MM.1S (cell line): ENCODE data around the gene RRP36.

ENCODE experiments used
- DNase-seq: peaks from one replicate; pipeline ENCODE4 v3.0.0-alpha.2; 2015
- H2AFZ ChIP-seq: fragments of 300-600 bp; sonication (generic); 2 replicates; pipeline ENCODE4 v1.6.0; 2016; ENCODE audit warnings: antibody characterized with exemption, low read length
- H3F3A ChIP-seq: fragments of 300-600 bp; sonication (generic); 2 replicates; pipeline ENCODE4 v1.6.1; 2016; ENCODE audit warnings: mild to moderate bottlenecking, antibody characterized with exemption, low read length, moderate library complexity, mixed read lengths; ENCODE audit not compliant: insufficient read depth
- H3K27ac ChIP-seq: fragments of 300-600 bp; sonication (generic); 2 replicates; pipeline ENCODE4 v1.5.1; 2016; ENCODE audit warnings: mild to moderate bottlenecking, low read length
- H3K27me3 ChIP-seq: fragments of 300-600 bp; sonication (generic); replicated peaks from 2 replicates; pipeline ENCODE4 v1.6.0; 2016; ENCODE audit warnings: low read length; ENCODE audit not compliant: insufficient read depth
- H3K36me3 ChIP-seq: fragments of 300-600 bp; sonication (generic); replicated peaks from 2 replicates; pipeline ENCODE4 v1.6.1; 2016; ENCODE audit warnings: mild to moderate bottlenecking, low read length, mixed read lengths; ENCODE audit not compliant: insufficient read depth
- H3K4me1 ChIP-seq: fragments of 300-600 bp; sonication (generic); 2 replicates; pipeline ENCODE4 v1.6.1; 2016; ENCODE audit warnings: low read length, mixed read lengths
- H3K4me2 ChIP-seq: fragments of 300-600 bp; sonication (generic); 2 replicates; pipeline ENCODE4 v1.6.0; 2016; ENCODE audit warnings: low read depth, low read length
- H3K4me3 ChIP-seq: fragments of 300-600 bp; sonication (generic); 2 replicates; pipeline ENCODE4 v1.5.1; 2016; ENCODE audit warnings: low read length, mixed read lengths
- H3K79me2 ChIP-seq: fragments of 300-600 bp; sonication (generic); 2 replicates; pipeline ENCODE4 v1.6.1; 2016; ENCODE audit warnings: mixed run types, low read length, mixed read lengths
- H3K9ac ChIP-seq: fragments of 300-600 bp; sonication (generic); 2 replicates; pipeline ENCODE4 v1.6.1; 2016; ENCODE audit warnings: low read length, mixed read lengths
- H3K9me2 ChIP-seq: fragments of 300-600 bp; sonication (generic); replicated peaks from 2 replicates; pipeline ENCODE4 v1.6.1; 2016; ENCODE audit warnings: mild to moderate bottlenecking, low read length, mixed read lengths; ENCODE audit not compliant: insufficient read depth
- H3K9me3 ChIP-seq: fragments of 300-600 bp; sonication (generic); replicated peaks from 2 replicates; pipeline ENCODE4 v1.6.1; 2016; ENCODE audit warnings: mild to moderate bottlenecking, low read length, mixed read lengths; ENCODE audit not compliant: insufficient read depth
- H4K20me1 ChIP-seq: fragments of 300-600 bp; sonication (generic); 2 replicates; pipeline ENCODE4 v1.6.1; 2016; ENCODE audit warnings: mild to moderate bottlenecking, low read length, moderate library complexity, mixed read lengths; ENCODE audit not compliant: insufficient read depth
- CTCF ChIP-seq: fragments of 300-600 bp; sonication (generic); IDR thresholded peaks from 2 replicates; pipeline ENCODE4 v1.5.1; 2016; ENCODE audit warnings: antibody characterized with exemption, low read length, mixed read lengths
- EZH2 ChIP-seq: fragments of 300-600 bp; sonication (generic); optimal IDR thresholded peaks from 2 replicates; pipeline ENCODE3; 2017; ENCODE audit warnings: low read depth, mild to moderate bottlenecking, antibody characterized with exemption, low read length, mixed read lengths
- EZH2phosphoT487 ChIP-seq: fragments of 300-600 bp; sonication (generic); IDR thresholded peaks from 2 replicates; pipeline ENCODE4 v1.6.1; 2018; ENCODE audit warnings: antibody characterized with exemption, low read length

The RRP36 gene

GRCh38 chr6:42979523-42980177 lies 41.8 kb upstream of the RRP36 start:
- Histone ChIP-seq H3K9ac (peak overlapping the region; percentile 83; the same call in 1 of the 2 replicates), H3K9me3 (no peaks in the 10 kb centered on the region), H4K20me1 (no peaks in the 10 kb centered on the region), H3K27ac (peak overlapping the region; percentile 40; the same call in 1 of the 2 replicates), H3K4me2 (peak overlapping the region; percentile 76), H3K4me3 (peak overlapping the region; percentile 97), H3K9me2 (no peaks in the 10 kb centered on the region), H3K79me2 (peaks cover 19% of the 10 kb centered on the region), H2AFZ (peak overlapping the region; percentile 79), H3K4me1 (peaks cover 12% of the 10 kb centered on the region), H3K36me3 (no peaks in the 10 kb centered on the region), H3F3A (0 out of 2 replicates have a peak, but pooled peaks cover 5% of the 10 kb centered on the region), H3K27me3 (no peaks in the 10 kb centered on the region)
- peak; percentile 35 for DNase-seq
- TF ChIP-seq EZH2phosphoT487: no peak
- TF ChIP-seq CTCF: no peak
- no peak for TF ChIP-seq EZH2

GRCh38 chr6:42981836-42982235 lies 39.6 kb upstream of the RRP36 start:
- H3K79me2 ChIP-seq: peaks cover 35% of the 10 kb centered on the region
- H3K9ac ChIP-seq: no peak overlapping the region
- no peaks in the 10 kb centered on the region for H4K20me1 ChIP-seq
- H3K4me1 ChIP-seq: peaks cover 12% of the 10 kb centered on the region
- H2AFZ ChIP-seq: no peak overlapping the region
- 0 out of 2 replicates have a peak, but pooled peaks cover 5% of the 10 kb centered on the region for H3F3A ChIP-seq
- no peaks in the 10 kb centered on the region for H3K9me2 ChIP-seq
- H3K27me3 ChIP-seq: no peaks in the 10 kb centered on the region
- no peak overlapping the region for H3K27ac ChIP-seq
- no peaks in the 10 kb centered on the region for H3K9me3 ChIP-seq
- TF ChIP-seq EZH2 (no peak), EZH2phosphoT487 (no peak)
- H3K4me2 ChIP-seq: no peak overlapping the region
- DNase-seq: no peak
- H3K4me3 ChIP-seq: no peak overlapping the region
- no peaks in the 10 kb centered on the region for H3K36me3 ChIP-seq

GRCh38 chr6:42984001-42984923 lies 37.2 kb upstream of the RRP36 start, which contains the start of gene PPP2R5D:
TSS of gene PPP2R5D (plus strand) at chr6:42984570. CDS start at chr6:42984678, 108 bp downstream.
- H4K20me1 ChIP-seq: no peaks in the 10 kb centered on the region
- H3K27ac ChIP-seq: no peak within 1 kb of the TSS
- H3F3A ChIP-seq: 0 out of 2 replicates have a peak, but pooled peaks cover 5% of the 10 kb centered on the region
- H3K9me3 ChIP-seq: no peaks in the 10 kb centered on the region
- H3K36me3 ChIP-seq: no peaks in the 10 kb centered on the region
- peaks cover 22% of the 10 kb centered on the region for H3K79me2 ChIP-seq
- peak within 1 kb of the TSS; percentile 89 for H3K4me2 ChIP-seq
- H3K9me2 ChIP-seq: no peaks in the 10 kb centered on the region
- peak within 1 kb of the TSS; percentile 81 for H3K4me3 ChIP-seq
- H2AFZ ChIP-seq: peak within 1 kb of the TSS; percentile 78
- peaks cover 9% of the 10 kb centered on the region for H3K4me1 ChIP-seq
- TF ChIP-seq CTCF (no peak), EZH2 (no peak), EZH2phosphoT487 (no peak)
- H3K9ac ChIP-seq: peak within 1 kb of the TSS; percentile 75
- H3K27me3 ChIP-seq: no peaks in the 10 kb centered on the region
- peak; percentile 98 for DNase-seq
